HEK293T (cell line): ENCODE results near the gene CYP4F22.

Experiments used
- ARNT ChIP-seq: fragments of 450-650 bp; IDR thresholded peaks from 2 replicates; pipeline ENCODE4 v1.6.1; 2017; ENCODE audit warnings: mild to moderate bottlenecking
- BHLHE40 ChIP-seq: fragments of 450-650 bp; IDR thresholded peaks from 2 replicates; pipeline ENCODE4 v1.6.1; 2016; ENCODE audit warnings: mild to moderate bottlenecking, moderate library complexity, borderline replicate concordance
- FOXA1 ChIP-seq: fragments of 450-650 bp; IDR thresholded peaks from 2 replicates; pipeline ENCODE4 v1.6.1; 2016; ENCODE audit warnings: mild to moderate bottlenecking
- FOXK2 ChIP-seq: fragments of 450-650 bp; IDR thresholded peaks from 2 replicates; pipeline ENCODE4 v1.6.1; 2016; ENCODE audit warnings: mild to moderate bottlenecking
- FOXM1 ChIP-seq: fragments of 450-650 bp; IDR thresholded peaks from 2 replicates; pipeline ENCODE4 v1.6.1; 2017; ENCODE audit warnings: mild to moderate bottlenecking, borderline replicate concordance
- NFRKB ChIP-seq: fragments of 450-650 bp; IDR thresholded peaks from 2 replicates; pipeline ENCODE4 v1.6.1; 2016; ENCODE audit warnings: mild to moderate bottlenecking, moderate library complexity
- SP1 ChIP-seq: fragments of 450-650 bp; IDR thresholded peaks from 2 replicates; pipeline ENCODE4 v1.6.1; 2017
- TARDBP ChIP-seq: fragments of 450-650 bp; IDR thresholded peaks from 2 replicates; pipeline ENCODE4 v1.6.1; 2016
- ZNF384 ChIP-seq: fragments of 450-650 bp; IDR thresholded peaks from 2 replicates; pipeline ENCODE4 v1.6.1; 2016
- TF ChIP-seq, protein P1 (sequence below): fragments of 450-650 bp; IDR thresholded peaks from 2 replicates; pipeline ENCODE4 v1.6.1; 2016

DNA sequence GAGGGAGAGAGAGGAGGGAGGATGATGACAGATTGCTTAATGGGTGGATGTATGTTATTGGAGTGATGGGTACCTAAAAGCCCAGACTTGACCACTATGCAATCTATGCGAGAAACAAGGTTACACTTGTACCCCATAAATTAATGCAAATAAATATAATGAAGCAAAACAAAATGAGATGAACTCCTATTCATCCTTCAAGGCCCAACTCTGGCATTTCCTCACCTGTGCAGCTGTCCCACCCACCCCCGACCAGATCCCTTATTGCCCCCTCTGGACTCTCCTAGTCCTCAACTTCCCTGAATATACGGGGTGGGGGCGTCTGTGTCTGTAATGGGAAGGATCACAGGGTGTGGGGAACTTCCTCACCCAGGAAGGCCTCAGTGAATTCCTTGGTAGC, 33.2 kb upstream of the CYP4F22 start:
- TF ChIP-seq, protein P1, sequence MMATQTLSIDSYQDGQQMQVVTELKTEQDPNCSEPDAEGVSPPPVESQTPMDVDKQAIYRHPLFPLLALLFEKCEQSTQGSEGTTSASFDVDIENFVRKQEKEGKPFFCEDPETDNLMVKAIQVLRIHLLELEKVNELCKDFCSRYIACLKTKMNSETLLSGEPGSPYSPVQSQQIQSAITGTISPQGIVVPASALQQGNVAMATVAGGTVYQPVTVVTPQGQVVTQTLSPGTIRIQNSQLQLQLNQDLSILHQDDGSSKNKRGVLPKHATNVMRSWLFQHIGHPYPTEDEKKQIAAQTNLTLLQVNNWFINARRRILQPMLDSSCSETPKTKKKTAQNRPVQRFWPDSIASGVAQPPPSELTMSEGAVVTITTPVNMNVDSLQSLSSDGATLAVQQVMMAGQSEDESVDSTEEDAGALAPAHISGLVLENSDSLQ: no peak
- TF ChIP-seq BHLHE40: no peak
- TF ChIP-seq NFRKB: no peak
- no peak for TF ChIP-seq ARNT
- TF ChIP-seq SP1: no peak
- no peak for TF ChIP-seq TARDBP
- no peak for TF ChIP-seq FOXK2
- no peak for TF ChIP-seq FOXA1
- no peak for TF ChIP-seq FOXM1
- no peak for TF ChIP-seq ZNF384
